Breast epithelium (tissue), 4 donors: ENCODE data around the gene TCF7L1. TPM values are rescaled to one million over a fixed set of nuclear protein-coding genes. Genes with fewer than 3 reads are reported as not detected.
A peak's percentile ranks its signal among the peaks of the same experiment; 100 is the strongest.
"Not testable (repeated sequence)": the region's sequence is repeated elsewhere in the genome, so short reads cannot be mapped to it uniquely, and the experiment has no call there.

Source experiments
- DNase-seq, 2 donors: peaks; one replicate each; pipeline ENCODE4 v3.0.0-alpha.2; 2019; ENCODE audit warnings: low spot score in 2 of 2
- H3K27ac ChIP-seq, 2 donors: fragments of 200-600 bp; sonication (generic) in 1 of 2; one replicate each; pipeline ENCODE4 v1.5.1; 2016 to 2019; ENCODE audit warnings: mild to moderate bottlenecking in 1 of 2
- H3K27me3 ChIP-seq, 2 donors: fragments of 200-600 bp; sonication (generic) in 1 of 2; one replicate each; pipeline versions ENCODE4 v1.5.1 to v1.6.0; 2017 to 2019; ENCODE audit warnings: control low read depth in 1 of 2, mild to moderate bottlenecking in 1 of 2
- H3K36me3 ChIP-seq: fragments of 200-600 bp; one replicate; pipeline ENCODE4 v1.5.1; 2019
- H3K4me1 ChIP-seq, 2 donors: fragments of 200-600 bp; sonication (generic); one replicate each; pipeline ENCODE4 v1.5.1; 2016 to 2019; ENCODE audit warnings: control low read depth in 1 of 2
- H3K4me3 ChIP-seq, 3 donors: fragments of 200-600 bp; sonication (generic); 1 replicate in 2 of 3; 2 replicates in 1 of 3; pipeline ENCODE4 v1.5.1; 2016 to 2019; ENCODE audit warnings: mild to moderate bottlenecking in 3 of 3, moderate library complexity in 2 of 3
- H3K9me3 ChIP-seq, 2 donors: fragments of 200-600 bp; sonication (generic) in 1 of 2; one replicate each; pipeline ENCODE4 v1.5.1; 2016 to 2019; ENCODE audit warnings: control low read depth in 1 of 2
- CTCF ChIP-seq, 3 donors: fragments of 450-650 bp; IDR thresholded peaks; one replicate each; pipeline ENCODE4 v1.5.1; 2016 to 2017; ENCODE audit warnings: antibody characterized with exemption in 3 of 3, mild to moderate bottlenecking in 3 of 3, moderate library complexity in 3 of 3
- POLR2A ChIP-seq: fragments of 450-650 bp; IDR thresholded peaks from one replicate; pipeline ENCODE4 v1.6.1; 2016; ENCODE audit warnings: antibody characterized with exemption, mild to moderate bottlenecking, moderate library complexity
- POLR2AphosphoS5 ChIP-seq, 3 donors: sonication (generic); formaldehyde crosslinking; IDR thresholded peaks; one replicate each; pipeline ENCODE4 v1.6.1; 2017; ENCODE audit warnings: antibody characterized with exemption in 3 of 3
- intact Hi-C: fragments of 100-400 bp; cut with DNase I; formaldehyde crosslinking; loops from one replicate; pipeline ENCODE4 v1.15.1; 2023; ENCODE audit warnings: low total_unique reads
- total RNA-seq, 3 donors: library from RNA; depleted of rRNA; stranded (reverse); fragments of >200 nt; gene quantifications; one replicate each; pipeline ENCODE4 v1.1.0, GENCODE V29; 2016

Gene TCF7L1
- total RNA-seq, 3 donors from 2014 or later = 3.4 to 6.9 (median 5.9) TPM

- intact Hi-C loops = loop anchor here (10.0 kb wide), 1 partner anchor 1098 kb away; no protein-coding TSS in a partner anchor
- Histone ChIP-seq H3K4me3 (no peak overlapping the region), H3K4me1 (no peaks in the 10 kb centered on the region), H3K36me3 (no peaks in the 10 kb centered on the region), H3K9me3 (no peaks in the 10 kb centered on the region), H3K27me3 (no peaks in the 10 kb centered on the region), H3K27ac (no peak overlapping the region)
- no peak for TF ChIP-seq POLR2AphosphoS5 (IDR thresholded peaks at IDR 0.05)
- TF ChIP-seq CTCF (IDR thresholded peaks at IDR 0.05) = no peak
- TF ChIP-seq POLR2A = no peak
- no peak for DNase-seq
Observed at GRCh38 chr2:85312404-85312803, 179.2 kb downstream of the TCF7L1 start.

GRCh38 chr2:85314884-85315242, 181.7 kb downstream of the TCF7L1 start:
- H3K27me3 ChIP-seq = no peaks in the 10 kb centered on the region
- no peaks in the 10 kb centered on the region for H3K36me3 ChIP-seq
- no peak overlapping the region for H3K4me3 ChIP-seq
- TF ChIP-seq CTCF (IDR thresholded peaks at IDR 0.05) (no peak), POLR2AphosphoS5 (IDR thresholded peaks at IDR 0.05) (no peak), POLR2A (no peak)
- no peak overlapping the region for H3K27ac ChIP-seq
- H3K9me3 ChIP-seq = no peaks in the 10 kb centered on the region
- no peak for DNase-seq
- intact Hi-C loops = loop anchor here (10.0 kb wide), 1 partner anchor 1100 kb away; no protein-coding TSS in a partner anchor
- no peaks in the 10 kb centered on the region for H3K4me1 ChIP-seq

GRCh38 chr2:85315921-85316320, 182.7 kb downstream of the TCF7L1 start:
- not testable (repeated sequence) for H3K36me3 ChIP-seq

GRCh38 chr2:85318222-85319074, 185.3 kb downstream of the TCF7L1 start:
- no peaks in the 10 kb centered on the region for H3K9me3 ChIP-seq
- H3K27me3 ChIP-seq = no peaks in the 10 kb centered on the region
- TF ChIP-seq POLR2AphosphoS5 (IDR thresholded peaks at IDR 0.05) (no peak), POLR2A (no peak), CTCF (IDR thresholded peaks at IDR 0.05) (no peak)
- H3K27ac ChIP-seq = peak overlapping the region in 1 of 2 donors; percentile 26
- no peaks in the 10 kb centered on the region for H3K36me3 ChIP-seq
- no peaks in the 10 kb centered on the region for H3K4me1 ChIP-seq
- intact Hi-C loops = loop anchor here (10.0 kb wide), 1 partner anchor 1104 kb away; no protein-coding TSS in a partner anchor
- no peak for DNase-seq
- H3K4me3 ChIP-seq = no peak overlapping the region

More at GRCh38 chr2:85315921-85316320, 182.7 kb downstream of the TCF7L1 start:
- intact Hi-C loops = loop anchor here (10.0 kb wide), 1 partner anchor 1101 kb away; no protein-coding TSS in a partner anchor
- not testable (repeated sequence) for DNase-seq, H3K27me3 ChIP-seq, H3K4me3 ChIP-seq, H3K9me3 ChIP-seq, H3K4me1 ChIP-seq, H3K27ac ChIP-seq

- DNase-seq = no peak
- intact Hi-C loops = loop anchor here (10.0 kb wide), 2 partner anchors 215 to 1105 kb away; partner anchors contain the start of gene MAT2A
Observed at GRCh38 chr2:85319796-85320195, 186.6 kb downstream of the TCF7L1 start.

More at GRCh38 chr2:85319796-85320195, 186.6 kb downstream of the TCF7L1 start:
- Histone ChIP-seq H3K9me3 (no peaks in the 10 kb centered on the region), H3K27ac (no peak overlapping the region), H3K4me3 (no peak overlapping the region), H3K4me1 (peaks cover 2 to 5% of the 10 kb centered on the region in 2 donors), H3K27me3 (no peaks in the 10 kb centered on the region), H3K36me3 (no peaks in the 10 kb centered on the region)
- TF ChIP-seq POLR2AphosphoS5 (IDR thresholded peaks at IDR 0.05) = no peak
- no peak for TF ChIP-seq POLR2A
- no peak for TF ChIP-seq CTCF (IDR thresholded peaks at IDR 0.05)
